ENCODE data around the gene ACOX1.

Gene ACOX1

DNA sequence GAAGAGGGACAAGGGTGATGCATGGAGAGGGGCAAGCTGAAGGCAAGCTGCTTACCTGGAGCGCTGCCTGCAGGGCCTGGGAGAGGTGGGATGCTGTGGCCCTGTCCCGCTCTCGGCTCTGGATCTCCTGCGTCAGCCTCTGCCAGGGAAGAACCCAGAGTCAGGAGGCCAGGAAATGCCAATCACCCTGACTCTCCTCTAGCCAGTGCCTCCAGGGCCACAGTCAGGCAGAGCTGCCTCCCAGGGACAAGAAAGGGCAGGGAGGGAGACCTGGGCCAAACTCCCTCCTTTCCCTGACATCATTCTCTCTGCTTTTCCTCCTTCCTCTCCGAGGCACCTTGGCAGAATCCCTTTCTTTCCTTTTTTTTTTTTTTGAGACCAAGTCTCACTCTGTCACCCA, 33.0 kb upstream of the ACOX1 start:
- H3K79me2 ChIP-seq (ENCODE audit: control insufficient read depth, low read length) = no peaks in the 10 kb centered on the region
- H3K27ac ChIP-seq (ENCODE audit: low read depth, low read length) = no peak overlapping the region
- H3K36me3 ChIP-seq (ENCODE audit: control insufficient read depth, low read length) = no peaks in the 10 kb centered on the region
- no peak for TF ChIP-seq EZH2phosphoT487 (IDR thresholded peaks at IDR 0.05; ENCODE audit: borderline replicate concordance, low read length)
- TF ChIP-seq, protein P1, sequence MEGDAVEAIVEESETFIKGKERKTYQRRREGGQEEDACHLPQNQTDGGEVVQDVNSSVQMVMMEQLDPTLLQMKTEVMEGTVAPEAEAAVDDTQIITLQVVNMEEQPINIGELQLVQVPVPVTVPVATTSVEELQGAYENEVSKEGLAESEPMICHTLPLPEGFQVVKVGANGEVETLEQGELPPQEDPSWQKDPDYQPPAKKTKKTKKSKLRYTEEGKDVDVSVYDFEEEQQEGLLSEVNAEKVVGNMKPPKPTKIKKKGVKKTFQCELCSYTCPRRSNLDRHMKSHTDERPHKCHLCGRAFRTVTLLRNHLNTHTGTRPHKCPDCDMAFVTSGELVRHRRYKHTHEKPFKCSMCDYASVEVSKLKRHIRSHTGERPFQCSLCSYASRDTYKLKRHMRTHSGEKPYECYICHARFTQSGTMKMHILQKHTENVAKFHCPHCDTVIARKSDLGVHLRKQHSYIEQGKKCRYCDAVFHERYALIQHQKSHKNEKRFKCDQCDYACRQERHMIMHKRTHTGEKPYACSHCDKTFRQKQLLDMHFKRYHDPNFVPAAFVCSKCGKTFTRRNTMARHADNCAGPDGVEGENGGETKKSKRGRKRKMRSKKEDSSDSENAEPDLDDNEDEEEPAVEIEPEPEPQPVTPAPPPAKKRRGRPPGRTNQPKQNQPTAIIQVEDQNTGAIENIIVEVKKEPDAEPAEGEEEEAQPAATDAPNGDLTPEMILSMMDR (IDR thresholded peaks at IDR 0.05; ENCODE audit: low read depth, low read length, poor library complexity, severe bottlenecking) = no peak
- H3K27me3 ChIP-seq (ENCODE audit: control insufficient read depth, low read length) = no peaks in the 10 kb centered on the region
- H3K9me3 ChIP-seq (ENCODE audit: control insufficient read depth, insufficient read depth, low read length) = no peaks in the 10 kb centered on the region
- no peak overlapping the region for H3K4me3 ChIP-seq (ENCODE audit: low read length)
- H3K9me2 ChIP-seq (replicated peaks; ENCODE audit: control insufficient read depth, low read length) = no peaks in the 10 kb centered on the region
- H3K4me1 ChIP-seq (ENCODE audit: control insufficient read depth, low read length) = peaks cover 7% of the 10 kb centered on the region; the same call in 1 of the 2 replicates
- no peaks in the 10 kb centered on the region for H4K20me1 ChIP-seq (ENCODE audit: control insufficient read depth, insufficient read depth, low read depth, low read length)
- H3F3A ChIP-seq (ENCODE audit: control insufficient read depth, insufficient read depth) = no peaks in the 10 kb centered on the region
- no peak overlapping the region for H3K4me2 ChIP-seq (ENCODE audit: low read length)

DNA sequence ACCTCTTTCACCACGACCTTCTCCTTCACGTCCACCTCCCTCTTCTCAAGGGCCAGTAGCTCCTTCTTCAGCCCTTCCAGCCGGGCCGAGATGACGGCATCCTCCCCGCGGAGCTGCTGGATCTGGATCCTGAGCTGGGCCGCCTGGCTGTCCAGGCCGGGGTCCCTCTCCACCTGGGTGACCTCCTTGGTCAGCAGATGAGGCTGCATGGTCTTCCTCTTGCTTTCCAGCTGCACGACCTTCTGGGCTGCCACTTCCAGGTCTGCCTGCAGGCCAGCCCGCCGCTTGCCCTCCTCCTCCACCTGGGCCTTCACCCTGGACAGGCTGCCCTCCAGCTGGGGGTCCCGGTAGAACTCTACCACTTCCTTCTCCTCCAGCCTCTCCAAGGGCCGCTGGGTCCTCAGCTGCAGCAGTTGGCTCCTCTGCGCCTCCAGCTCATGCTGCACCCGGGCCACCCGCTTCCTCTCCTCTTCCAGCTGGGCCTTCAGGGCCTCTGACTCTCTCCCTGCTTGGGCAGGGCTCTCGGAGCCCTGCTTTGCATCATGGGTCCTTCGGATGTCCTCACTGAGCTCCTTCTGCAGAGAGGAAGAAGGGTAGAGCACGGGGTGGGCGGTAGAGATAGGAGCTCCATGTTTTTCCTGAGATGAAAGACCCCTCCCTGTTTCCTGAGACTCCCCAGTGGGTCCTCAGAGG, 31.1 kb upstream of the ACOX1 start:
- TF ChIP-seq, protein P1 (IDR thresholded peaks at IDR 0.05; ENCODE audit: low read depth, low read length, poor library complexity, severe bottlenecking) = no peak
- no peak for TF ChIP-seq EZH2phosphoT487 (IDR thresholded peaks at IDR 0.05; ENCODE audit: borderline replicate concordance, low read length)
- no peak overlapping the region for H3K4me2 ChIP-seq (ENCODE audit: low read length)
- H3K27ac ChIP-seq (ENCODE audit: low read depth, low read length) = no peak overlapping the region
- no peaks in the 10 kb centered on the region for H3F3A ChIP-seq (ENCODE audit: control insufficient read depth, insufficient read depth)
- H3K27me3 ChIP-seq (ENCODE audit: control insufficient read depth, low read length) = no peaks in the 10 kb centered on the region
- H3K36me3 ChIP-seq (ENCODE audit: control insufficient read depth, low read length) = no peaks in the 10 kb centered on the region
- H3K9me2 ChIP-seq (replicated peaks; ENCODE audit: control insufficient read depth, low read length) = no peaks in the 10 kb centered on the region
- peaks cover 7% of the 10 kb centered on the region; the same call in 1 of the 2 replicates for H3K4me1 ChIP-seq (ENCODE audit: control insufficient read depth, low read length)
- H4K20me1 ChIP-seq (ENCODE audit: control insufficient read depth, insufficient read depth, low read depth, low read length) = no peaks in the 10 kb centered on the region
- H3K4me3 ChIP-seq (ENCODE audit: low read length) = no peak overlapping the region
- no peaks in the 10 kb centered on the region for H3K9me3 ChIP-seq (ENCODE audit: control insufficient read depth, insufficient read depth, low read length)
- H3K79me2 ChIP-seq (ENCODE audit: control insufficient read depth, low read length) = no peaks in the 10 kb centered on the region

- peaks cover 6% of the 10 kb centered on the region; the same call in 1 of the 2 replicates for H3K4me1 ChIP-seq (ENCODE audit: control insufficient read depth, low read length)
- H3K9me2 ChIP-seq (replicated peaks; ENCODE audit: control insufficient read depth, low read length) = no peaks in the 10 kb centered on the region
- H3K27me3 ChIP-seq (ENCODE audit: control insufficient read depth, low read length) = no peaks in the 10 kb centered on the region
- H3K79me2 ChIP-seq (ENCODE audit: control insufficient read depth, low read length) = no peaks in the 10 kb centered on the region
- no peak overlapping the region for H3K4me2 ChIP-seq (ENCODE audit: low read length)
- no peak overlapping the region for H3K27ac ChIP-seq (ENCODE audit: low read depth, low read length)
- H3K9me3 ChIP-seq (ENCODE audit: control insufficient read depth, insufficient read depth, low read length) = no peaks in the 10 kb centered on the region
- no peaks in the 10 kb centered on the region for H3F3A ChIP-seq (ENCODE audit: control insufficient read depth, insufficient read depth)
- no peak for TF ChIP-seq EZH2phosphoT487 (IDR thresholded peaks at IDR 0.05; ENCODE audit: borderline replicate concordance, low read length)
- no peaks in the 10 kb centered on the region for H4K20me1 ChIP-seq (ENCODE audit: control insufficient read depth, insufficient read depth, low read depth, low read length)
- no peak overlapping the region for H3K4me3 ChIP-seq (ENCODE audit: low read length)
- H3K36me3 ChIP-seq (ENCODE audit: control insufficient read depth, low read length) = 0 out of 2 replicates have a peak, but pooled peaks cover 3% of the 10 kb centered on the region
Observed at GRCh38 chr17:76009447-76009846, 30.5 kb upstream of the ACOX1 start.

DNA sequence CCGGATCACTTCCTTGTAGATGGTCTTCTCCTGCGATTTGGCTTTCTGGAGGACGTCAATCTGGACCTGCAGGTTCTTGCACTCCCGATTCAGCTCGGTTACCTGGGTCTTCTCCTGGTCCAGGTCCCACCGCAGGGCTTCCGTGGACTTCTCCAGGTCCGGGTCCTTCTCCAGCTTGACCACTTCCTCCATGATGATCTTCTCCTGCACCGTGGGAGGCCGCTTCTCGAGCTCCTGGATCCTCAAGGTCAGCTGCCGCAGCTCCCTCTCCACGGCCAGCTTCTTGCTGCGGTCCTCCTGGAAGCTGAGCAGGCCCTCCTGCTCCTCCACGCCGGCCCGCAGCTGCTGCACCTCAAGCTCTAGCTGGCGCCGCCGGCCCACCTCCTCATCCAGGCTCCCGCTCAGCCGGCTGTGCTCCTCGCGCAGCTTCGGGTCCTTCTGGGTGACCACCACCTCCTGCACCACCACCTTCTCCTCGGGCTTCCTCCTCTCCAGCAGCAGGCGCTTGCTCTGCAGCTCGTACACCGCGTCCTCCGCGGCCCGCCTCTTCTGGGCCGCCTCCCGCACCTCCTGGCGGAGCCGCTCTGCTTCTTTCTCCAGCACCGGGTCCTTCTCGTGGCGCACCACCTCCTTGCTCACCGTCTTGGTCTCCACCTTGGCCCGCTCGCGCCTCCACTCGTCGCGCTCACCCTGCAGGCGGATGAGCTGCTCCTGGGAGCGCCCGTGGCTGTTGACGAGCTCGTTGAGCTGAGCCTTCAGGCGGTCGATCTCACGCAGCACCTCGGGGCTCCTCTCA, 29.9 kb upstream of the ACOX1 start:
- Histone ChIP-seq H3K79me2 (ENCODE audit: control insufficient read depth, low read length) (no peaks in the 10 kb centered on the region), H3K4me2 (ENCODE audit: low read length) (no peak overlapping the region), H3K27ac (ENCODE audit: low read depth, low read length) (no peak overlapping the region), H3K27me3 (ENCODE audit: control insufficient read depth, low read length) (no peaks in the 10 kb centered on the region), H3F3A (ENCODE audit: control insufficient read depth, insufficient read depth) (no peaks in the 10 kb centered on the region), H3K9me3 (ENCODE audit: control insufficient read depth, insufficient read depth, low read length) (no peaks in the 10 kb centered on the region), H3K4me3 (ENCODE audit: low read length) (no peak overlapping the region), H4K20me1 (ENCODE audit: control insufficient read depth, insufficient read depth, low read depth, low read length) (no peaks in the 10 kb centered on the region), H3K4me1 (ENCODE audit: control insufficient read depth, low read length) (peaks cover under 1% of the 10 kb centered on the region; the same call in 1 of the 2 replicates), H3K36me3 (ENCODE audit: control insufficient read depth, low read length) (0 out of 2 replicates have a peak, but pooled peaks cover 3% of the 10 kb centered on the region), H3K9me2 (replicated peaks; ENCODE audit: control insufficient read depth, low read length) (no peaks in the 10 kb centered on the region)
- no peak for TF ChIP-seq EZH2phosphoT487 (IDR thresholded peaks at IDR 0.05; ENCODE audit: borderline replicate concordance, low read length)
- TF ChIP-seq, protein P1 (IDR thresholded peaks at IDR 0.05; ENCODE audit: low read depth, low read length, poor library complexity, severe bottlenecking) = no peak
